Muscle layer of duodenum (tissue), 2 donors: ENCODE results near the gene ZBTB37.

Experiments used
- H3K27ac ChIP-seq: one replicate; pipeline ENCODE4 v1.7.0; 2013; ENCODE audit warnings: mild to moderate bottlenecking, low read length
- H3K27me3 ChIP-seq: one replicate; pipeline ENCODE4 v1.7.0; 2013; ENCODE audit warnings: low read depth, mild to moderate bottlenecking, control low read depth, low read length
- H3K36me3 ChIP-seq, 2 donors: one replicate each; pipeline ENCODE4 v1.7.0; 2013; ENCODE audit warnings: low read length in 2 of 2, control low read depth in 1 of 2, mild to moderate bottlenecking in 1 of 2; ENCODE audit not compliant: insufficient read depth in 2 of 2, control insufficient read depth in 1 of 2
- H3K4me1 ChIP-seq, 2 donors: one replicate each; pipeline ENCODE4 v1.7.0; 2013; ENCODE audit warnings: low read length in 2 of 2, mild to moderate bottlenecking in 2 of 2, control low read depth in 1 of 2, moderate library complexity in 1 of 2; ENCODE audit not compliant: insufficient read depth in 2 of 2, control insufficient read depth in 1 of 2
- H3K4me3 ChIP-seq, 2 donors: one replicate each; pipeline ENCODE4 v1.7.0; 2013; ENCODE audit warnings: low read length in 2 of 2, low read depth in 1 of 2, mild to moderate bottlenecking in 1 of 2
- H3K9me3 ChIP-seq, 2 donors: one replicate each; pipeline ENCODE4 v1.7.0; 2013; ENCODE audit warnings: low read length in 2 of 2, control low read depth in 1 of 2, mild to moderate bottlenecking in 1 of 2; ENCODE audit not compliant: control insufficient read depth in 1 of 2
- donor health status: healthy.

ZBTB37 gene

DNA sequence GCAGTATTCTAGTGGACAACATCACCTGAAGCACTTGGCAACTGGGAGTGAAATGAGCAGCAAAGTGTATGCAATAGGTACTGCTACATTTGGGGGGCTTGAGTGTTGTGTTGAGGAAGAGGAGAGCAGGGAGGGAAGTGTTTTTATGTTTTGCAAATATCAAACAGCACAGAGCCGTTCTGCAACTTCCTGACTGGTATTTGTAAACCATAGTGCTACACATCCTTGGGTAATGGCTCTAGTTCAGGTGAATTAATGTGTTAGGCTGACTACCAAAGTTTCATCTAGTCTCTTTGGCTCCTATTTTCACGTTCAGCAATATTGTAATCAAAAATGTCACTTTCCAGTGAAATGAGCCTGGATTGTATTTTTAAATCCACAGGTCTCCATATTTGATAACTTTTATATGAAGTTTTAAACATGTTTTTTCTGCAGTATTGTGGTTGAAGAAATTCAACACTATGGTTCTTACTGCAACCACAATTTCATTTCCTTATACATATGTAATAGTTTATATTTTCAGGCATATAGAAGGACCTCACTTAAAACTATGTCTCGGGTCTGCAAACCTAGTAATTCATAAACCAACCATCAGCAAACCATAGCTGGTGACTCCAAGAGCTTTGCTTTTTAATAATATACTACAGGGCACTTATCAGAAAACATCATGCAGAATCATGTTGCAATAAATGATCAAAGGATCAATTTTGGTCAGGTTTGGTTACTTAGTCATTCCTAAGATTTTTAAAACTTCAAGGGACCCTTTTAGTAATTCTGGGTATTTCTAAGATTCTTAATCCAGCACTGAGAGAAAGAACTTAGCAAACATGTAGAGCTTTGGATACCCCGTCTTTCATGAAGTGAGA, 18.8 kb downstream of the ZBTB37 start:
- no peaks in the 10 kb centered on the region for H3K27me3 ChIP-seq
- peaks cover 21 to 23% of the 10 kb centered on the region in 2 donors for H3K36me3 ChIP-seq
- H3K4me1 ChIP-seq = no peaks in the 10 kb centered on the region
- no peaks in the 10 kb centered on the region for H3K9me3 ChIP-seq
- H3K4me3 ChIP-seq = no peak overlapping the region
- no peak overlapping the region for H3K27ac ChIP-seq

DNA sequence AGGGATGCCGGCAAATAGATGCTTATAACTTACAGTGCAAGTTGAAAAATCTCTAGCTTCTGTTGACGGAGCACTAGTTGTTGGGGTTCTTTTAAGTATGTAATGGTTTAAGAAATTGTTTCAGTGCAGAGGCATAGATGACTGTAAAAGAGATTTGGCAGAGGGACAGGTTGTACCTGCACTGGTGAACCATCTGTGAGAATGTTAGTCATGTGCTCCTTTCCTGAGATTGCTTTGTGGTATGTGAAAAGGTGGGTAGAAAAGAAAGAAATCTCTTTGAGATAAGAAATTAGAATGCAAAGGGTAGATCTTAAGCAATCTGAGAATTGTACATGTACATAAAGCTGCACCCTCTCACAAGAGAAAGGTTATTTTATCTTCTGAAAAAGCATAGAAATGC, 19.4 kb downstream of the ZBTB37 start:
- no peak overlapping the region for H3K4me3 ChIP-seq
- H3K9me3 ChIP-seq = no peaks in the 10 kb centered on the region
- H3K27me3 ChIP-seq = no peaks in the 10 kb centered on the region
- no peak overlapping the region for H3K27ac ChIP-seq
- peaks cover 21 to 23% of the 10 kb centered on the region in 2 donors for H3K36me3 ChIP-seq
- no peaks in the 10 kb centered on the region for H3K4me1 ChIP-seq

DNA sequence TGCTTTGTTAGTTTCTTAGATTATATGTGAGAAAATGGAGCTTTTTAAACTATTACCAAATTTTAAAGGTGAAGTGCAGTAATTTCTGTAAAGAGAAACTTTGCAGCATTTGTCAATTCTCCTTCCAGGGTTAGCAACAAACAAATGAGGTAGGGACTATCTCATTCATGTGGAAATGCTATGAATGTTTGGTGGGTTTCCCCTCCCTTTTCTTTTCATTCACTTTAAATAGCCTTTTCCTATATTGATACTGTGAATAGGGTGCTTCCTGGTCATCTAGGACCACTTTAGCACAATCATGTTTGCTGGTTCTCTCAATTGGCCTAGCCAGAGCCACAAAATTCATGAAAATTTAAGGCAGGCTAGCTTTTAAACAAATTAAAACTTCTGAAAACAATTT, 20.6 kb downstream of the ZBTB37 start:
- H3K4me3 ChIP-seq = no peak overlapping the region
- H3K9me3 ChIP-seq = no peaks in the 10 kb centered on the region
- peaks cover 21 to 23% of the 10 kb centered on the region in 2 donors for H3K36me3 ChIP-seq
- no peaks in the 10 kb centered on the region for H3K4me1 ChIP-seq
- no peaks in the 10 kb centered on the region for H3K27me3 ChIP-seq
- H3K27ac ChIP-seq = no peak overlapping the region

DNA sequence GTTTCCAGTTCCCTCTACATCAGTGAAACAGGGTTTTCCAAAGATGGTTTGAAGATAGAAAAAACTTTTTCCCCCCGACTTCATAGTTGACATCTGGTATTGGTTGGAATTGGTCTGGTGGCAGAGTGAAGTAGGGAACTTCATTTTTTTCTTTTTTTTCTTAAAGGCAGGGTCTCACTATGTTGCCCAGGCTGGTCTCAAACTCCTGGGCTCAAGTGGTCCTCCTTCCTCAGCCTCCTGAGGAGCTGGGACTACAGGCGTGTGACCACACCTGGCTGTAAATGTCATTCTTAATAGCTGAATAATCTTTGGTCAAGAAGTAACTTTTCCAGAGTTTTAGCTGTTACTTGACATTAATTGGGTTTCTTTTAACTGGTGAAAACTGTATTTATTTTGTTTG, 21.7 kb downstream of the ZBTB37 start:
- no peaks in the 10 kb centered on the region for H3K9me3 ChIP-seq

DNA sequence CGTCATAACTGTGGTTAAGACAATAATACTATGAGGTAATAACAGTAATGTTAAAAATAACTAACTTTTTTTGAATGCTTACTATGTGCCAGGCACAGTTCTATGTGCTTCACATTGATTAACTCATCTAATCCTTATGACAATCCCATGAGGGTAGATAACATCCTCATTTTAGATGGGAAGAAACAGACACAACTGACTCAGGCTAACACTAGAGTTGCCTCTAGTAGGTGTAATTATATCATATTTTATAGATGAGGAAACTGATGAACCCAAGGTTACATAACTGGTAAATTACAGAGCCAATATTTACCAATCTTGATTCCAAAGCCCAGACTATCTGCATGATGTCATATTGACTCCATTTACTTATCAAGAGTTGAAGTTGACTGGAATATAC, 25.4 kb downstream of the ZBTB37 start:
- Histone ChIP-seq H3K9me3 (no peaks in the 10 kb centered on the region), H3K36me3 (peaks cover 0 to 5% of the 10 kb centered on the region in 2 donors), H3K4me3 (no peak overlapping the region), H3K27ac (no peak overlapping the region), H3K4me1 (no peaks in the 10 kb centered on the region), H3K27me3 (no peaks in the 10 kb centered on the region)

More for the DNA sequence above, 21.7 kb downstream of the ZBTB37 start:
- Histone ChIP-seq H3K27ac (no peak overlapping the region), H3K36me3 (peaks cover 21 to 24% of the 10 kb centered on the region in 2 donors), H3K27me3 (no peaks in the 10 kb centered on the region), H3K4me3 (no peak overlapping the region), H3K4me1 (no peaks in the 10 kb centered on the region)

DNA sequence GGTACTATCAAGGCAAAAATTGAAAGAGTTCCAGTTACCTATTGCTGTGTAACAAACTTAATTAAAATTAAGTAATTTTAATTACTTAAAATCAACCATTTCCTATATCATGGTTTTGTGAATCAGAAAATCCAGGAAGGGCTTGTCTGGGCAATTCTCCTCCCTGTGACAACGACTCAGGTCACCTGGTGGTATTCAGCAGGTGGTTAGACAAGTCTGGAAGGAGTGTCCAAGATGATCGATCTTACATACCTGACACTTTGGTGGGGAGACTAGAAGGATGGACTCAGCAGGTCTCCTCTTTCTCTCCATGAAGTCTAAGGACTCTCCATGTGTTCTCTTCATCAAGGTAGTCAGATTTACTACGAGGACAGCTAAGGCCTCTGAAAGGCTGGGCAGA, 26.0 kb downstream of the ZBTB37 start:
- no peaks in the 10 kb centered on the region for H3K9me3 ChIP-seq
- no peaks in the 10 kb centered on the region for H3K4me1 ChIP-seq
- H3K4me3 ChIP-seq = no peak overlapping the region
- peaks cover 0 to 5% of the 10 kb centered on the region in 2 donors for H3K36me3 ChIP-seq
- H3K27me3 ChIP-seq = no peaks in the 10 kb centered on the region
- no peak overlapping the region for H3K27ac ChIP-seq

DNA sequence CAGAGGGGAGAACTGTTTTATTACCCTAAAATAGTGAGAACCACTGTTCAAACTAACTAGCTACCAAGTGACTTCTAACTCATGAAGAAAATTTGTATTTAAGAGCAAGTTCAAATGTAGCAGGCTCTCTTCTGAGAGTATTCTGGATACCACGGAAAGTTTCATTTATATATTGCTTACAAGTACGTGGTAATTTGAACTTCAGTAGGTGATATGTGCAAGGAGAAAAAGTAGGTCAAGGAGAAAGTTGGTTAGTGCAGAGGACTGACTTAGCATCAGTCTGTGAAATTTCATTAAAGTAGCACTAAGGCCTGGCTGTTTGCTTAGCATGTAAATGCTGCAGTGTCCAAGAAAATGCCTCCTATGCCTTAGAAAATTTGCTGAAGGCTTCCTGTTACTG, 32.2 kb downstream of the ZBTB37 start:
- Histone ChIP-seq H3K36me3 (peaks cover 0 to 7% of the 10 kb centered on the region in 2 donors), H3K27ac (no peak overlapping the region), H3K9me3 (no peaks in the 10 kb centered on the region), H3K4me1 (no peaks in the 10 kb centered on the region), H3K4me3 (no peak overlapping the region), H3K27me3 (no peaks in the 10 kb centered on the region)

DNA sequence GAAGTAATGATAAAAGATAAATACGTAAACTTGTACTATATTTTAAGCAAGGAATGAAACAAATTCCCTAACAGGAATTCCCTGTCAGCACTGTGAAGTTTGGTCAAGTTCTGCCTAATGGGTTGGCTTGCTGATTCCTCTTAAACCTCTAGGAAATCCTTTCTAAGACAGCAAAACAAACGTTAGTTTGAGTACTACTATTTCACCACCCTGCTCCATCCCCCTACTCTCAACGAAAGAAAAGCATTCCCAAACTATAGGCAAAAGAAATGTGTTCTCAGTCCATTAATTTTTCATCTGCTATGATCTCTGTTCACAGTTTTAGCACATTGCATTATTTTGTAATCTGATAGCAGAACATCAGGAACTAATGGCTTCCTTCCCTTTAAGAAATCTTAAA, 32.8 kb downstream of the ZBTB37 start:
- H3K36me3 ChIP-seq = peaks cover 0 to 7% of the 10 kb centered on the region in 2 donors
- no peaks in the 10 kb centered on the region for H3K4me1 ChIP-seq
- no peaks in the 10 kb centered on the region for H3K27me3 ChIP-seq
- H3K9me3 ChIP-seq = no peaks in the 10 kb centered on the region
- H3K4me3 ChIP-seq = no peak overlapping the region
- no peak overlapping the region for H3K27ac ChIP-seq

DNA sequence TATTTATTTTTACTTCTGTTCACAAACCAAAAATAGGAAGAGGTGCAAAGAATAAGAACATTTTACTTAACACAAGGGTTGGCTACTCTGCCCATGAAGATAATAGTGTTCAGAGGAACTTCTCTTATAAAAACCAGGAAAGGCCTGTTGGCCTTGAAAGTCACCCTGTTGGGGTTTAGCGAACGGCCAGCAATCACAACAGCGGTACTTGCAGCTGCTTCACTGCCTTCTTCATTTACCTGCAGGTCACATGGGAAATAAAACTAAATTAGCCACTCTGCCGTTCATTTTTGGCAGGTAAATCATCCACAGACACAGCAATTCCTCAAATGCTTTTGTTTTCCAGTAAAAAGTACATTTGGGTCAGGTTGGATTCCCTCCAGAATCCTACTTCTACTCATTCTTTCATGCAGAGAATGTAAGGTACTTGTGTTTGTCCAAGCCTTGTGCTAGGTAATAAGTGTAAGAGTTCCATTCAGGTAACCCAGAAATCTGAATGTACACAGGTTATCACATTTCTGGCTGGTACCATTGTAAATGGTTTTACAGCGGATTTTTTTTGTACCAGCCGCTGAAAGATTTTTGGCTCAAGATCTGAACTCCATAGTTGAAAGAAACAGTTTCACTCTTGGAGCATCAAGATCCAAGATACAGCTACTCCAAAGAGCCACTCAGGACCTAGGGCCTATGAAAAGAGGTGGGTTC, 35.8 kb downstream of the ZBTB37 start:
- Histone ChIP-seq H3K27me3 (no peaks in the 10 kb centered on the region), H3K4me1 (no peaks in the 10 kb centered on the region), H3K27ac (no peak overlapping the region), H3K4me3 (no peak overlapping the region), H3K36me3 (peaks cover 0 to 7% of the 10 kb centered on the region in 2 donors), H3K9me3 (no peaks in the 10 kb centered on the region)

DNA sequence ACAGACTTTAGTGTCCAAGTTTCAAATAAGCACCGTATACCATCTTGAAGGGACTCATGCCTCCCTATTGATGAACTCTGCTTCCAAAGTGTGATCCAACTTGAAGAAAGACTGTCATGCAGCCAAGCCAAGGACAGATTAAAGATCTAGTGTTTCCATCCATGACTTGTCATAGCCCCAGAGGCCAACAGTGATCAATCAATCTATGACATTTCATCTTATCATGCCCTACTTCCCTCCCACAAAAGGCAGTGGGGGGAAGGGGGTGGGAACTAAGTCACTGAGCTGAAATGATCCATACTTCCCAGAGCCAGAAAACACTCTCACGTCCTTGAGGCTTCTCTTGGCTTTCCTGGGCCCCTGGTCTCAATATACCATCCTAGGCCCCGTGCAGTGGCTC, 44.9 kb downstream of the ZBTB37 start:
- Histone ChIP-seq H3K9me3 (no peaks in the 10 kb centered on the region), H3K27ac (no peak overlapping the region), H3K4me1 (no peaks in the 10 kb centered on the region), H3K27me3 (no peaks in the 10 kb centered on the region), H3K36me3 (peaks cover 0 to 10% of the 10 kb centered on the region in 2 donors), H3K4me3 (no peak overlapping the region)

DNA sequence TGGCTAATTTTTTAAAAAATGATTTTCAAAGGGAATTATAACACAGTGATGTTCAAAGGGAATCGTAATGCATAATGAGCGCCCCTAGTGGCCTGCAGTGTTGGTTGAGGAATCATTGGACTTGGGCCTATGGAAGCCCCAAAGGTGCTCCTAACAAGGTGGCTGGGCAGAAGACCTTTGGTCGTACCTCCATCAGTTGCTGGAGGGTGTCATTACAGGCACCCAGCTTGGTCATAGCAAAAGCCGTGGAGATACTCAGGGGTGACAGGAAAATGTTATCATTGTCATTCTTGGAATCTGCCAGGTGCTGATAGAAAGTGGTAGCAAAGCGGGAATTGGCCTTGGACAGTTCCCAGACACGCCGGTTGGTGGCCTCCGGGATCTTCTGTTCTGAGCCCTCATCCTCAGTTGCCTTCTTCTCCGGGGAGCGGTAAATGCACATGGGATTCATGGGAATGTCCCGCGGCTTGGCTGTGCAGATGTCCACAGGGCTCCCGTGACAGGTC, 46.2 kb downstream of the ZBTB37 start:
- Histone ChIP-seq H3K4me3 (no peak overlapping the region), H3K27me3 (no peaks in the 10 kb centered on the region), H3K4me1 (no peaks in the 10 kb centered on the region), H3K9me3 (no peaks in the 10 kb centered on the region), H3K27ac (no peak overlapping the region), H3K36me3 (peaks cover 0 to 8% of the 10 kb centered on the region in 2 donors)
